Stimulated activated CD4-positive, alpha-beta T cell treated with anti-CD3 and anti-CD28 coated beads, Interleukin-1b, Interleukin-23, amount 100 ng/mL, for 24 hours (primary cell): Measurements from ENCODE around the gene PNPLA2.

Experiments used
- DNase-seq, 4 experiments: peaks; one replicate each; pipeline ENCODE4 v3.0.0-alpha.2; 2020; ENCODE audit warnings: low read depth in 4 of 4, low spot score in 1 of 4

The PNPLA2 gene

DNA sequence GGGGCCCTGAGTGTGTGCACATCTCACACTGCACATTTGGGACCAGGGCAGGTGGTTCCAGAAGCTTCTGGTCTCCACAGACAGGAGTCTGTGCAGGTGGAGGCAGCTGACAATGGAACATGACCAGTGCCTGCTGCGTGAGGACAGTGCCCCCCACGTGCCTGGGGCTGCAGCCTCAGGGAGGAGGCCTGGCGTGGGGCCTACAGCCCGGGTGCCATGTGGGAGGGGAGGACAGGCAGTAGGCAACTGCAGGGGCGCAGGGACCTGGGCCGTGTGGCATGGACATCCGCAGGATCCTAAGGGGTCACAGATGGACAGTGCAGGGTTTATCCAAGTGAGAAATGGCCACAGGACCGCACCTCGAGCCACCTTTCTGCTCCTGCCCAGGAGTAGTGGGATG is 52.8 kb downstream of the PNPLA2 start:
- no peak for DNase-seq

DNA sequence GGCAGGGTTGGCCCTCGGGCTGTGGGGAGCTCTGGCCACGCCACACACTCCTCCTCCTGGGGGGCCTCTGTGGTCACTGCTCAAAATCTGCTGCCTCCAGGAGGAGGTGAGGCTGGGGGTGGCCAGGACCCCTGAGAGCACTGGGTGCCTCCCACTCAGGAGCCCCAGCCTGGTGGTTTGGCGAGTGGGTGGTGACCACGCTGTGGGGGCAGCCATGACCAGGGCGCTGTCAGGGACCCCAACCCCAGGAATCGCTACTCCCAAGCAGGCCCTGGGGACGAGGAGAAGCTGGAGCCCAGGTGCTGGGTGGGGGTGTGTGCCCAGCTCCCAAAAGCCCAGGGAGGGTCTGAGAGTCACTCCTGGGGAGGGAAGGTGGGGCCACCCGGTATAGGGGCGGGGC is 54.1 kb downstream of the PNPLA2 start:
- DNase-seq = no peak

DNA sequence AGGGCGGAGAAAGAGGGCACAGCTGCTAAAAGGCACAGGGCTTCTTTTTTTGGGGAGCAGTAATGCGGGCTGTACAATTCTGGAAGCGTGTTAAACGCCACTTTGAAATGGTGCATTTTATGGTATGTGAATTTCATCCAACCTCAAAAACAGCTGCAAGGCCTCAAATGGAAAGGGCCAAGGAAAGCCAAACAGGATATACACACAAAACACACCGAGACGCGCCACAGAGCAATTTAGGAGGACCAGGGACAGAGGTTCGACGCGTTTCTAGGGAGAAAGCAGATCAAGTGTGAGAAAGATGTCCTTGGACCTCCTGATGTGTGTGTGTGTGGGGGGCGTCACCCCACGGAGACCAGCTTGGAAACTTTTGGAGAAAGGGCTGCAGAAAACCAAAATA is 55.0 kb downstream of the PNPLA2 start:
- DNase-seq = no peak
